Glutamatergic neuron (in vitro differentiated cells): ENCODE measurements around the gene TTC23L. TPM values are rescaled to one million over a fixed set of nuclear protein-coding genes. Genes with fewer than 3 reads are reported as not detected.

ENCODE experiments used
- DNase-seq: peaks from one replicate; pipeline ENCODE4 v3.0.0; 2022
- H3K27ac Mint-ChIP-seq: one replicate; pipeline ENCODE4 v1.8.0; 2020; ENCODE audit warnings: mild to moderate bottlenecking, mixed read lengths, inconsistent platforms; ENCODE audit not compliant: unreplicated experiment
- H3K27me3 Mint-ChIP-seq: one replicate; pipeline ENCODE4 v1.8.0; 2020; ENCODE audit warnings: mild to moderate bottlenecking, moderate library complexity, mixed read lengths, inconsistent platforms; ENCODE audit not compliant: unreplicated experiment
- H3K36me3 Mint-ChIP-seq: one replicate; pipeline ENCODE4 v1.8.0; 2020; ENCODE audit warnings: mild to moderate bottlenecking, mixed read lengths, inconsistent platforms; ENCODE audit not compliant: unreplicated experiment
- H3K4me1 Mint-ChIP-seq: one replicate; pipeline ENCODE4 v1.8.0; 2020; ENCODE audit warnings: mild to moderate bottlenecking, low read depth, mixed read lengths, inconsistent platforms; ENCODE audit not compliant: unreplicated experiment
- H3K4me3 Mint-ChIP-seq: one replicate; pipeline ENCODE4 v1.8.0; 2020; ENCODE audit warnings: mild to moderate bottlenecking, mixed read lengths, inconsistent platforms; ENCODE audit not compliant: unreplicated experiment
- H3K9me3 Mint-ChIP-seq: one replicate; pipeline ENCODE4 v1.8.0; 2020; ENCODE audit warnings: mild to moderate bottlenecking, moderate library complexity, mixed read lengths, inconsistent platforms; ENCODE audit not compliant: unreplicated experiment
- total RNA-seq: library from RNA; stranded (reverse); fragmentation: NEBNext Ultra II Directional; extraction: Animal tissue kit (Norgen Biotek cat#: 25700); gene quantifications from one replicate; pipeline ENCODE4 v1.2.1, GENCODE V29; 2021; ENCODE audit not compliant: unreplicated experiment
- TF ChIP-seq, protein P1 (sequence below): fragments of 200-600 bp; sonication (generic); IDR thresholded peaks from one replicate; pipeline ENCODE4 v1.5.0; 2021; ENCODE audit not compliant: partially characterized antibody, unreplicated experiment

TTC23L gene
- total RNA-seq, 1 donor from 2014 or later = 1.2 TPM

- Mint-ChIP-seq H3K9me3 (peaks cover 2% of the 10 kb centered on the region), H3K4me3 (no peak overlapping the region), H3K36me3 (peaks cover 5% of the 10 kb centered on the region), H3K4me1 (no peaks in the 10 kb centered on the region), H3K27me3 (no peaks in the 10 kb centered on the region), H3K27ac (no peak overlapping the region)
- no peak for DNase-seq
- TF ChIP-seq, protein P1, sequence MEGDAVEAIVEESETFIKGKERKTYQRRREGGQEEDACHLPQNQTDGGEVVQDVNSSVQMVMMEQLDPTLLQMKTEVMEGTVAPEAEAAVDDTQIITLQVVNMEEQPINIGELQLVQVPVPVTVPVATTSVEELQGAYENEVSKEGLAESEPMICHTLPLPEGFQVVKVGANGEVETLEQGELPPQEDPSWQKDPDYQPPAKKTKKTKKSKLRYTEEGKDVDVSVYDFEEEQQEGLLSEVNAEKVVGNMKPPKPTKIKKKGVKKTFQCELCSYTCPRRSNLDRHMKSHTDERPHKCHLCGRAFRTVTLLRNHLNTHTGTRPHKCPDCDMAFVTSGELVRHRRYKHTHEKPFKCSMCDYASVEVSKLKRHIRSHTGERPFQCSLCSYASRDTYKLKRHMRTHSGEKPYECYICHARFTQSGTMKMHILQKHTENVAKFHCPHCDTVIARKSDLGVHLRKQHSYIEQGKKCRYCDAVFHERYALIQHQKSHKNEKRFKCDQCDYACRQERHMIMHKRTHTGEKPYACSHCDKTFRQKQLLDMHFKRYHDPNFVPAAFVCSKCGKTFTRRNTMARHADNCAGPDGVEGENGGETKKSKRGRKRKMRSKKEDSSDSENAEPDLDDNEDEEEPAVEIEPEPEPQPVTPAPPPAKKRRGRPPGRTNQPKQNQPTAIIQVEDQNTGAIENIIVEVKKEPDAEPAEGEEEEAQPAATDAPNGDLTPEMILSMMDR = no peak
Measured at GRCh38 chr5:34876275-34876674, 37.3 kb downstream of the TTC23L start.

GRCh38 chr5:34881246-34881645 is 42.3 kb downstream of the TTC23L start:
- Mint-ChIP-seq H3K4me1 (no peaks in the 10 kb centered on the region), H3K27ac (no peak overlapping the region), H3K27me3 (peaks cover 2% of the 10 kb centered on the region), H3K9me3 (peaks cover 2% of the 10 kb centered on the region), H3K36me3 (peaks cover 5% of the 10 kb centered on the region), H3K4me3 (no peak overlapping the region)
- DNase-seq = no peak
- TF ChIP-seq, protein P1 = no peak

- no peaks in the 10 kb centered on the region for H3K4me1 Mint-ChIP-seq
- no peak overlapping the region for H3K27ac Mint-ChIP-seq
- TF ChIP-seq, protein P1 = no peak
- no peaks in the 10 kb centered on the region for H3K9me3 Mint-ChIP-seq
- H3K36me3 Mint-ChIP-seq = no peaks in the 10 kb centered on the region
- no peak overlapping the region for H3K4me3 Mint-ChIP-seq
- no peak for DNase-seq
- H3K27me3 Mint-ChIP-seq = peaks cover 2% of the 10 kb centered on the region
Measured at GRCh38 chr5:34886392-34887119, 47.6 kb downstream of the TTC23L start.

DNA sequence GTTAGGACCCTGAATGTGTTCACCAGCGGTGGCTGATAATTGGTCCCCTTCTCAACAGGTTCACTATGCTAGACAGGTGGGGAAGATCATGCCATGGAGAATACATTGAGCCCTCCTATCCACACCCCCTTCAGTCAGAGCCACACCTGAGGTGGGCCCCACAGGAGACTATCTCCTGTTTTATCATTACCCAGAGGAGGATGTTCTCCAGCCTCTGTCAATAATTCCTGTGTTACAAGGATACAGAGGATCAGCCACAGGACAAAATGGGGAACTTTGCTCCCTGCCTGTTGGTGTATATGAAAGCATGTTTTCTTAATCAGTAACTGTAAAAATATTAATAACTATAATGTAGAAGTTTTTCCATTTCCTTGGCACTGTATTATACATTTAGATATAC is 50.4 kb downstream of the TTC23L start:
- TF ChIP-seq, protein P1 = no peak
- H3K36me3 Mint-ChIP-seq = no peaks in the 10 kb centered on the region
- H3K4me1 Mint-ChIP-seq = no peaks in the 10 kb centered on the region
- H3K9me3 Mint-ChIP-seq = no peaks in the 10 kb centered on the region
- no peak overlapping the region for H3K27ac Mint-ChIP-seq
- H3K27me3 Mint-ChIP-seq = no peaks in the 10 kb centered on the region
- no peak overlapping the region for H3K4me3 Mint-ChIP-seq
- DNase-seq = no peak

DNA sequence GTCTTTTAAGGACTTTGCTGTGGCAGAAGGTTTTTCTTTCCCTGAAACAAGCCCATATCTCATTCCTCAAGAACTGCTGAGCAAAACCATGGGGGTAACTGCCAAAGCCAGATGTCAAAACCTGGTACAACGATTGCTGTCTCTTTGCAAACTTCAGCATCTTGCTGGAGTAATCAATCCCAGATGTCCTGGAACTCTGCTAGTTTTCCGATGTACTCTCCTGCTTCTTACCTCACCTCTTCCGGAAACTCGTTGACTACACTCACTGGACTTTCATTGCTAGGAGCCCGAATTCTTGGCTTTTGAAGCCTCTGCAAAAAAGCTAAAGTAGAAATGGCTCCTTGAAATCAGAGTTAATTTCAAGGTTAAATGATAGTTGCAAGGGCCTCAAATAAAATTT is 53.0 kb downstream of the TTC23L start:
- TF ChIP-seq, protein P1 = no peak
- Mint-ChIP-seq H3K27ac (no peak overlapping the region), H3K27me3 (no peaks in the 10 kb centered on the region), H3K4me1 (no peaks in the 10 kb centered on the region), H3K36me3 (no peaks in the 10 kb centered on the region), H3K4me3 (no peak overlapping the region), H3K9me3 (no peaks in the 10 kb centered on the region)
- DNase-seq = no peak
